Dendritic cell treated with granulocyte-macrophage colony-stimulating factor and Interleukin-4, amounts not matched to agents 40 ng/mL and 50 ng/mL, for 4 days (primary cell): ENCODE results near the gene TMC8.

Source experiments
- H3K27ac Mint-ChIP-seq: one replicate; pipeline ENCODE4 v1.8.0; 2022; ENCODE audit warnings: mild to moderate bottlenecking, mixed read lengths
- H3K27me3 Mint-ChIP-seq: one replicate; pipeline ENCODE4 v1.8.0; 2022; ENCODE audit warnings: mild to moderate bottlenecking, mixed read lengths
- H3K36me3 Mint-ChIP-seq: one replicate; pipeline ENCODE4 v1.8.0; 2022; ENCODE audit warnings: low read depth, mixed read lengths
- H3K4me1 Mint-ChIP-seq: one replicate; pipeline ENCODE4 v1.8.0; 2022; ENCODE audit warnings: low read depth, mixed read lengths
- H3K4me3 Mint-ChIP-seq: one replicate; pipeline ENCODE4 v1.8.0; 2022; ENCODE audit warnings: mild to moderate bottlenecking, moderate library complexity, mixed read lengths
- H3K9me3 Mint-ChIP-seq: one replicate; pipeline ENCODE4 v1.8.0; 2022; ENCODE audit warnings: mixed read lengths
- intact Hi-C: fragments of 100-400 bp; cut with micrococcal nuclease; formaldehyde crosslinking; loops from one replicate; pipeline ENCODE4 v1.15.0; 2022

TMC8 gene

GRCh38 chr17:78104540-78104941, 26.0 kb upstream of the TMC8 start:
- H3K9me3 Mint-ChIP-seq, result no peaks in the 10 kb centered on the region
- H3K27me3 Mint-ChIP-seq, result no peaks in the 10 kb centered on the region
- H3K36me3 Mint-ChIP-seq, result peaks cover 66% of the 10 kb centered on the region
- peaks cover 7% of the 10 kb centered on the region for H3K4me1 Mint-ChIP-seq
- no peak overlapping the region for H3K27ac Mint-ChIP-seq
- intact Hi-C loops, result no loop called here
- no peak overlapping the region for H3K4me3 Mint-ChIP-seq

GRCh38 chr17:78105101-78105500, 25.5 kb upstream of the TMC8 start:
- Mint-ChIP-seq H3K36me3 (peaks cover 66% of the 10 kb centered on the region), H3K27me3 (no peaks in the 10 kb centered on the region), H3K9me3 (no peaks in the 10 kb centered on the region), H3K4me1 (peaks cover 7% of the 10 kb centered on the region), H3K27ac (no peak overlapping the region), H3K4me3 (no peak overlapping the region)
- intact Hi-C loops, result no loop called here

GRCh38 chr17:78105551-78105950, 25.0 kb upstream of the TMC8 start:
- intact Hi-C loops, result no loop called here
- H3K36me3 Mint-ChIP-seq, result peaks cover 68% of the 10 kb centered on the region
- H3K27me3 Mint-ChIP-seq, result no peaks in the 10 kb centered on the region
- no peaks in the 10 kb centered on the region for H3K9me3 Mint-ChIP-seq
- H3K4me3 Mint-ChIP-seq, result no peak overlapping the region
- H3K4me1 Mint-ChIP-seq, result peaks cover 8% of the 10 kb centered on the region
- H3K27ac Mint-ChIP-seq, result no peak overlapping the region

DNA sequence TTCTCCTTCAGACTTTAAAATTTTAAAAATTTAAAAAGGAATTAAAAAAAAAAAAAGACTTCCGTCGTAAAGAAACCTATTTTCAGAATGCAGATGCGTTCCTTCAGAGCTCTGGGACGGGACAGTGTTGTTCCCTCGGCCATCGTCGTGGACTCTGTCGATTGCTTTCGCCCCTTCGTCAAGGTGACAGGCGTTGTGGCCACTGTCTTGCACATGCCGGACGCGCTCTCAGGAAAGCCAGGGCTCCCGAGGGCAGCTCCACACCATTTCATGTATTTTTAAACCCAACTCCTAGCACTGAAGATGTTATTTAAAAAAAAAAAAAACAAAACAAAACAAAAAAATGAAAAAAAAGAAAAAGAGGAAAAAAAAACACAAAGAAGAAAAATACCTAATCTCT, 24.4 kb upstream of the TMC8 start:
- Mint-ChIP-seq H3K27me3 (no peaks in the 10 kb centered on the region), H3K4me1 (peaks cover 7% of the 10 kb centered on the region), H3K9me3 (no peaks in the 10 kb centered on the region), H3K36me3 (peaks cover 75% of the 10 kb centered on the region), H3K4me3 (no peak overlapping the region), H3K27ac (no peak overlapping the region)
- intact Hi-C loops, result no loop called here

- Mint-ChIP-seq H3K4me3 (no peak overlapping the region), H3K27me3 (no peaks in the 10 kb centered on the region), H3K4me1 (peaks cover 7% of the 10 kb centered on the region), H3K9me3 (no peaks in the 10 kb centered on the region), H3K27ac (no peak overlapping the region), H3K36me3 (peaks cover 83% of the 10 kb centered on the region)
- intact Hi-C loops, result no loop called here
Measured at GRCh38 chr17:78107457-78107856, 23.1 kb upstream of the TMC8 start.

- Mint-ChIP-seq H3K36me3 (peaks cover 85% of the 10 kb centered on the region), H3K27ac (no peak overlapping the region), H3K27me3 (no peaks in the 10 kb centered on the region), H3K4me3 (no peak overlapping the region), H3K4me1 (peaks cover 14% of the 10 kb centered on the region), H3K9me3 (no peaks in the 10 kb centered on the region)
- intact Hi-C loops, result no loop called here
Measured at GRCh38 chr17:78107976-78108725, 22.4 kb upstream of the TMC8 start.

DNA sequence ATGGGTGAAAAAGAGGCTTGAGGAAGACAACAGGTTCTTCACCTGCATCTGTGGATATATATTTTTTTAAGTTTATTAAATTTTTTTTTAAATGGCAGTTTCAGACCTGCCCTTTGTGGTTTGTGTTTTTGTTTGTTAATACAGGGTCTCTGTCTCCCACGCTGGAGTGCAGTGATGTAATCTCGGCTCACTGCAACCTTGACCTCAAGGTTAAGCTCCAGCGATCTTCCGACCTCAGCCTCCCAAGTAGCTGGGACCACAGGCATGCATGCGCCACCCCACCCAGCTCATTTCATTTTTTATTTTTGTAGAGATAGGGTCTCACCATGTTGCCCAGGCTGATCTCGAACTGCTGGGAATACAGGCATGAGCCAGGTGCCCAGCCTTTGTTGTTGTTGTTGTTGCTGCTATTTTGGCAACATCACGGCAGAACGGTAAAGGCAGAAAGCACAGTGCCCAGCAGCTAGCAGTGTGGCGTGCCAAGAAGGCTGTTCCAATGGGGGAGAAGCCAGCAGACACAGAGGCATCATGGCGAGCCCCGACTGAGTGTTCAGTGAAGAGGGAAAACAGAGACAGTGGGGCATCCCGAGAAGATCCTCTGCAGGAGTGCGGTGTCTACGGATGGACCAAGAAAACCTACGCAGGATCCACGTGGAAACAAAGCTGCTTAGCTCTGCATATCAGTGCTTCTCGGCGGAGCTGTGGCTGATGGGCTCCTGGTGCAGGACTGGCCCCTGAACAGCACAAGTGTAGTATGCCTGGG, 21.7 kb upstream of the TMC8 start:
- no peak overlapping the region for H3K27ac Mint-ChIP-seq
- no peak overlapping the region for H3K4me3 Mint-ChIP-seq
- intact Hi-C loops, result no loop called here
- peaks cover 22% of the 10 kb centered on the region for H3K4me1 Mint-ChIP-seq
- no peaks in the 10 kb centered on the region for H3K9me3 Mint-ChIP-seq
- no peaks in the 10 kb centered on the region for H3K27me3 Mint-ChIP-seq
- H3K36me3 Mint-ChIP-seq, result peaks cover 85% of the 10 kb centered on the region

- Mint-ChIP-seq H3K27me3 (no peaks in the 10 kb centered on the region), H3K27ac (no peak overlapping the region)
Measured at GRCh38 chr17:78109489-78109761, 21.1 kb upstream of the TMC8 start.

DNA sequence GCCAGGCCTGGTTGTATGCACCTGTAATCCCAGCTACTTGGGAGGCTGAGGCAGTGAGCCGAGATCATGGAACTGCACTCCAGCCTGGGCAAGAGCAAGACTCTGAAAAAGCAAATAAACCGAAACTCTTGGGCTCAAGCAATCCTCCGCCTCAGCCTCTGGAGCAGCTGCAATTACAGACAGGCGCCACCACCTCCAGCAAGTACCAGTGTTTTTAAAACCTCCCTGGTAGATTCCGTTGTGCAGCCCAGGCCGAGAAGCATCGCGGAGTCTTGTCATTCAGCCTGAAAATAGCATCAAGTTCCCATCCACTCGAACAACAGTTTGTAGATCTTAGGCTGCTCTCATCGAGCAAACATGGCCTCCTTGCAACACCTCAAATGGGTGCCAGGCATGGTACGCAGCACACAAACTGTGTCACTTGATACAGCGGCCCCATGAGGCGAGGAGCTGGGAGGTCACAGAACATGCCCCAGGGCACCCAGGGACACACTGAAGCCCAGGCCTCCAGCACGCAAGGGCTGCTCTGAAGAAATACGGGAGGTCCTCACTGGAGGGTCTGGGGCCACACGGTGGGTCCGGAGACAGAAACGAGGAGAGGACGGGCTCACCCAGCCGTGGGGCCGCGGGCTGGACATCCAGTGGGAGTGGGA, 20.1 kb upstream of the TMC8 start:
- H3K27me3 Mint-ChIP-seq, result no peaks in the 10 kb centered on the region
- peaks cover 35% of the 10 kb centered on the region for H3K4me1 Mint-ChIP-seq
- no peak overlapping the region for H3K4me3 Mint-ChIP-seq
- intact Hi-C loops, result loop anchor here (5.0 kb wide), 1 partner anchor 67 kb away; no protein-coding TSS in a partner anchor
- no peaks in the 10 kb centered on the region for H3K9me3 Mint-ChIP-seq
- peaks cover 87% of the 10 kb centered on the region for H3K36me3 Mint-ChIP-seq
- H3K27ac Mint-ChIP-seq, result no peak overlapping the region

More at GRCh38 chr17:78109489-78109761, 21.1 kb upstream of the TMC8 start:
- H3K4me1 Mint-ChIP-seq, result peaks cover 27% of the 10 kb centered on the region
- H3K9me3 Mint-ChIP-seq, result no peaks in the 10 kb centered on the region
- intact Hi-C loops, result no loop called here
- H3K36me3 Mint-ChIP-seq, result peaks cover 85% of the 10 kb centered on the region
- no peak overlapping the region for H3K4me3 Mint-ChIP-seq

- no peaks in the 10 kb centered on the region for H3K9me3 Mint-ChIP-seq
- no peak overlapping the region for H3K4me3 Mint-ChIP-seq
- no peak overlapping the region for H3K27ac Mint-ChIP-seq
- intact Hi-C loops, result loop anchor here (5.0 kb wide), 1 partner anchor 66 kb away; no protein-coding TSS in a partner anchor
- H3K27me3 Mint-ChIP-seq, result no peaks in the 10 kb centered on the region
- peaks cover 91% of the 10 kb centered on the region for H3K36me3 Mint-ChIP-seq
- peaks cover 35% of the 10 kb centered on the region for H3K4me1 Mint-ChIP-seq
Measured at GRCh38 chr17:78111016-78111726, 19.4 kb upstream of the TMC8 start.

GRCh38 chr17:78111727-78112517, 18.6 kb upstream of the TMC8 start:
- H3K4me1 Mint-ChIP-seq, result peaks cover 35% of the 10 kb centered on the region
- H3K4me3 Mint-ChIP-seq, result no peak overlapping the region
- intact Hi-C loops, result loop anchor here (2.0 to 5.0 kb wide), 3 partner anchors 15 to 139 kb away; no protein-coding TSS in a partner anchor
- no peaks in the 10 kb centered on the region for H3K27me3 Mint-ChIP-seq
- H3K9me3 Mint-ChIP-seq, result no peaks in the 10 kb centered on the region
- H3K36me3 Mint-ChIP-seq, result peaks cover 96% of the 10 kb centered on the region
- peak overlapping the region; percentile 3 for H3K27ac Mint-ChIP-seq

DNA sequence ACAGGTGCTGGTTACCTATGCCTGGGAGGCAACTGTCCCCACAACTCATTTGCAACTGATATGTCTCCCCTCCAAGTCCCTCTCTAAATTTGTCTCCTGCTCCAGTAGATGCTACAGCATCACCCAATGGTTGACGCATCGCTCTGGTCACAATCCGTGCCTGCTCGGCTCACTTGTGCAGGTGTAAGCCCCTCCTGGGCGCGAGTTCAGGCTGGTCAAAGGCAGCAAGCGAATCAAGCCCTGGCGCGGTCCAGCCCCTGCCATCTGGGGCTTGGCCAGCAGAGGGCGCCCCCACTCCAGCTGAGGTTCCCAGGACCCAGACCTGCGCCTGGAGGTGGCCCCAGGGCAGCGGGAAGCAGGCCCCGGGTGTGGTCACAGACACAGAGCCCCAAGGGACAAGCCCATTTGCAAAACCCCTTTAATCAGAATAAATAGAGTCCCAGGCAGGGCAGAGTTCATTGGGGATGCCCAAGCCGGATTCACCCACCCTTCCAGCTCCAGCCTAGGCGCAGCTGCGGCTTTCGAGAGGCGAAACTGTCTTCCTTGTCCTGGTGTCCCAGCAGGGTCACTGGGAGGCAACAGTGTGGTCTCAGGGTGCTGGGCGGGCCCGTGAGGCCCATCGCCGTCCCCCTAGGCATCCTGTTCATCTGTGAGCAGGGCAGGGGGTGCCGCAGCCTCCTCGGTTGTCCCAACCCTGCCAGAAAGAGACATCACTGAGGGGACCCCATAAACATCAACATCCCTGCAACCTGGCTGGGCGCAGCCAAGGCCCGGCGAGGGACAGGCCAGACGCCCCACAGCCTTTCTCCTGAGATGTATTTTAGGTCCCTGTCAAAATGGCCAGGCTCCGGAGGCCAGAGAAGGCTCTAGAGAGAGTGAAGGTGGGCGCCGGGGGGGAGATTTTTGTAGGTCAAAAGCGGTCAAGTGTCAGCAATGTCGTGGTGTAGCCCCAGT, 17.8 kb upstream of the TMC8 start:
- H3K27ac Mint-ChIP-seq, result peak overlapping the region; percentile 13
- H3K4me3 Mint-ChIP-seq, result no peak overlapping the region
- no peaks in the 10 kb centered on the region for H3K9me3 Mint-ChIP-seq
- no peaks in the 10 kb centered on the region for H3K27me3 Mint-ChIP-seq
- peaks cover 40% of the 10 kb centered on the region for H3K4me1 Mint-ChIP-seq
- peaks cover 96% of the 10 kb centered on the region for H3K36me3 Mint-ChIP-seq
- intact Hi-C loops, result loop anchor here (2.0 to 5.0 kb wide), 3 partner anchors 14 to 138 kb away; no protein-coding TSS in a partner anchor
